Spleen (tissue), 11 donors: ENCODE measurements around the gene PPM1L. TPM values are rescaled to one million over a fixed set of nuclear protein-coding genes. Genes with fewer than 3 reads are reported as not detected.

ENCODE experiments used
- DNase-seq: peaks from one replicate; pipeline ENCODE4 v3.0.0-alpha.2; 2020
- H3K27ac ChIP-seq, 8 donors: fragments of 200-600 bp; sonication (generic) in 7 of 8; 1 replicate in 4 of 8; 2 replicates in 4 of 8; pipeline versions ENCODE4 v1.5.0 to v1.8.0; 2016 to 2021; ENCODE audit warnings: inconsistent platforms in 4 of 8, mild to moderate bottlenecking in 4 of 8, moderate library complexity in 1 of 8
- H3K27me3 ChIP-seq, 7 donors: fragments of 200-600 bp; sonication (generic) in 6 of 7; replicated peaks in 1 of 7; 1 replicate in 4 of 7; 2 replicates in 3 of 7; pipeline versions ENCODE4 v1.5.0 to v1.8.0; 2016 to 2021; ENCODE audit warnings: inconsistent platforms in 3 of 7, mild to moderate bottlenecking in 1 of 7
- H3K36me3 ChIP-seq, 6 donors: fragments of 200-600 bp; sonication (generic) in 5 of 6; 1 replicate in 4 of 6; 2 replicates in 2 of 6; pipeline versions ENCODE4 v1.5.0 to v1.8.0; 2016 to 2021; ENCODE audit warnings: inconsistent platforms in 2 of 6
- H3K4me1 ChIP-seq, 6 donors: fragments of 200-600 bp; sonication (generic) in 5 of 6; 1 replicate in 3 of 6; 2 replicates in 3 of 6; pipeline versions ENCODE4 v1.5.0 to v1.8.0; 2016 to 2021; ENCODE audit warnings: inconsistent platforms in 3 of 6
- H3K4me3 ChIP-seq, 8 donors: fragments of 200-600 bp; sonication (generic) in 7 of 8; 1 replicate in 4 of 8; 2 replicates in 4 of 8; pipeline versions ENCODE4 v1.5.0 to v1.8.0; 2016 to 2021; ENCODE audit warnings: inconsistent platforms in 4 of 8, mild to moderate bottlenecking in 4 of 8, moderate library complexity in 2 of 8
- H3K9me3 ChIP-seq, 8 donors: fragments of 200-600 bp; sonication (generic) in 7 of 8; 1 replicate in 4 of 8; 2 replicates in 4 of 8; pipeline versions ENCODE4 v1.5.0 to v1.8.0; 2016 to 2021; ENCODE audit warnings: inconsistent platforms in 4 of 8
- CTCF ChIP-seq, 11 experiments: fragments of 200-600 bp in 7 of 11; fragments of 450-650 bp in 4 of 11; sonication (generic) in 4 of 11; IDR thresholded peaks in 8 of 11; conservative IDR thresholded peaks in 3 of 11; 1 replicate in 7 of 11; 2 replicates in 4 of 11; pipeline versions ENCODE4 v1.4.0 to v1.8.0; 2016 to 2021; ENCODE audit warnings: antibody characterized with exemption in 11 of 11, inconsistent platforms in 4 of 11, mild to moderate bottlenecking in 1 of 11
- POLR2A ChIP-seq, 3 donors: fragments of 450-650 bp; IDR thresholded peaks; one replicate each; pipeline ENCODE4 v1.5.1; 2017; ENCODE audit warnings: antibody characterized with exemption in 3 of 3, mild to moderate bottlenecking in 1 of 3
- POLR2AphosphoS5 ChIP-seq, 3 donors: sonication (generic); formaldehyde crosslinking; IDR thresholded peaks; one replicate each; pipeline ENCODE4 v1.5.1; 2017; ENCODE audit warnings: antibody characterized with exemption in 3 of 3
- WGBS, 5 donors: extraction: QIAGEN DNeasy Blood & Tissue Kit in 3 of 5; methylation state at CpG; one replicate each; pipeline versions ENCODE4 v1.1.5 to v1.1.7; 2013 to 2018; 5-methylcytosine and 5-hydroxymethylcytosine counted together
- intact Hi-C: fragments of 100-400 bp; cut with DNase I; formaldehyde crosslinking; loops from one replicate; pipeline ENCODE4 v1.15.0; 2023; ENCODE audit warnings: low total_unique reads
- polyA plus RNA-seq, 3 donors: library from polyadenylated mRNA; stranded (reverse); fragments of 200-250 nt; gene quantifications; one replicate each; pipeline ENCODE4 v1.2.1, GENCODE V29; 2013
- total RNA-seq, 7 donors: library from RNA; depleted of rRNA in 3 of 7; stranded (reverse); fragments of >200 nt in 3 of 7; fragmentation: NEBNext Ultra II Directional in 4 of 7; extraction: Animal tissue kit (Norgen Biotek cat#: 25700) in 4 of 7; gene quantifications; one replicate each; pipeline versions ENCODE4 v1.1.0 to v1.2.1, GENCODE V29; 2016 to 2021
- donor health status: healthy with polysubstance abuse.
- donor health status: DM: no; HTN: no; CAD: no; lungs with moderate emphysema.
- donor health status: DM: no; HTN: no; CAD: no.
- donor health status: Bipolar disorder and iron deficiency.
- donor health status: healthy.
- donor health status: DM: no; HTN: no; CAD: no.
- donor health status: DM: yes; HTN: yes; CAD: no.

Gene PPM1L
- total and polyA plus RNA-seq, 10 donors = 0.63 to 16.7 (median 12.2) TPM

DNA sequence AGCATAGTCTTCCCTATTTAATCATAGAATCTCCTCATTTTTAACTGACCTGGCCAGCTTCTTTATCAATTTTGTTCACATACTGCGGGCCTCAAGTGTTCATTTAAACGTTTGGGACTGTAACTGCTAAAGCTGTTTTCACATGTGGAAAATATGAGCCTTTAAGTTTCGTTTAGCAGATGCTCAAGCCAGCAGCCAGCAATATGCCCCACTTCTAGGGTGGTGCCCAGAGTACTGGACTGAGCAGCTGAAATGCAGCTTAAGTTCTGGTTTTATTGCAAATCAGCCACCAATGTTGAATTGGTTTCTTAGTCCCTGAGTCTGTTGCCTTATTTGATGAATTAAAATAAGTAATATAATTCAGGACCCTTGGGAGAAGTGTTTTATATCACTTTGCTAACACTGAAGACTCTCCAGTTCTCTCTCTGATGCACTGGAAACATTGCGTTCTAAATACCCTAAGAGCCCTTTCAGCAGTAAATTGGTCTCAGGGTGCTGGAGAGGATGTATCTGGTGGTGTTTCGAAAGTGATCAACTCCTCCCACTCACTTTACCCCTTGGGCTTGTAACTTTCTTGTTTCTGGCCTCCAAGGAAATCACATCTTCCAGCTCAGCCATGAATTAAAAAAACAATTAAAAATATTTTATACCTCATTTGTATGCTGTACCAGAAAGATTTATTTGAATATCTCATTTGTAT, 287.5 kb downstream of the PPM1L start:
- H3K27me3 ChIP-seq = no peaks in the 10 kb centered on the region
- H3K27ac ChIP-seq = no peak overlapping the region
- no peak overlapping the region for H3K4me3 ChIP-seq
- H3K9me3 ChIP-seq = no peaks in the 10 kb centered on the region
- no peak for DNase-seq
- no peaks in the 10 kb centered on the region for H3K4me1 ChIP-seq
- no peaks in the 10 kb centered on the region for H3K36me3 ChIP-seq
- WGBS, 5 donors = 76 to 84% (median 82%) methylated on average over 5 of the region's 5 CpGs
- TF ChIP-seq CTCF (IDR thresholded peaks at IDR 0.05 in 8 of 11, conservative IDR thresholded peaks at IDR 0.05 in 3 of 11) (no peak), POLR2AphosphoS5 (IDR thresholded peaks at IDR 0.05) (no peak), POLR2A (IDR thresholded peaks at IDR 0.05) (no peak)
- intact Hi-C loops = no loop called here

- no peaks in the 10 kb centered on the region for H3K9me3 ChIP-seq
- no peak for DNase-seq
- H3K27ac ChIP-seq = no peak overlapping the region
- H3K4me3 ChIP-seq = no peak overlapping the region
- TF ChIP-seq POLR2AphosphoS5 (IDR thresholded peaks at IDR 0.05) (no peak), POLR2A (IDR thresholded peaks at IDR 0.05) (no peak), CTCF (IDR thresholded peaks at IDR 0.05 in 8 of 11, conservative IDR thresholded peaks at IDR 0.05 in 3 of 11) (no peak)
- H3K36me3 ChIP-seq = no peaks in the 10 kb centered on the region
- no peaks in the 10 kb centered on the region for H3K4me1 ChIP-seq
- WGBS, 5 donors = 64 to 85% (median 67%) methylated on average over 4 of the region's 4 CpGs
- intact Hi-C loops = no loop called here
- H3K27me3 ChIP-seq = no peaks in the 10 kb centered on the region
These were observed 293.7 kb downstream of the PPM1L start for GRCh38 chr3:161049683-161050248.

GRCh38 chr3:161050935-161051334, 294.9 kb downstream of the PPM1L start:
- Histone ChIP-seq H3K4me3 (no peak overlapping the region), H3K27me3 (no peaks in the 10 kb centered on the region), H3K9me3 (no peaks in the 10 kb centered on the region), H3K4me1 (no peaks in the 10 kb centered on the region), H3K27ac (no peak overlapping the region), H3K36me3 (no peaks in the 10 kb centered on the region)
- no peak for DNase-seq
- WGBS, 5 donors = 67 to 84% (median 80%) methylated on average over 3 of the region's 3 CpGs
- intact Hi-C loops = no loop called here
- TF ChIP-seq POLR2AphosphoS5 (IDR thresholded peaks at IDR 0.05) = no peak
- no peak for TF ChIP-seq POLR2A (IDR thresholded peaks at IDR 0.05)
- no peak for TF ChIP-seq CTCF (IDR thresholded peaks at IDR 0.05 in 8 of 11, conservative IDR thresholded peaks at IDR 0.05 in 3 of 11)

- Histone ChIP-seq H3K4me3 (no peak overlapping the region), H3K9me3 (no peaks in the 10 kb centered on the region), H3K27ac (no peak overlapping the region), H3K36me3 (no peaks in the 10 kb centered on the region), H3K27me3 (no peaks in the 10 kb centered on the region), H3K4me1 (no peaks in the 10 kb centered on the region)
- DNase-seq = no peak
- intact Hi-C loops = no loop called here
- TF ChIP-seq CTCF (IDR thresholded peaks at IDR 0.05 in 8 of 11, conservative IDR thresholded peaks at IDR 0.05 in 3 of 11) (no peak), POLR2A (IDR thresholded peaks at IDR 0.05) (no peak), POLR2AphosphoS5 (IDR thresholded peaks at IDR 0.05) (no peak)
- WGBS, 5 donors = 83 to 95% (median 92%) methylated on average over 6 of the region's 6 CpGs
These were observed 295.8 kb downstream of the PPM1L start for GRCh38 chr3:161051856-161052255.
